Measurements from ENCODE around the gene LDLRAP1.

DNA sequence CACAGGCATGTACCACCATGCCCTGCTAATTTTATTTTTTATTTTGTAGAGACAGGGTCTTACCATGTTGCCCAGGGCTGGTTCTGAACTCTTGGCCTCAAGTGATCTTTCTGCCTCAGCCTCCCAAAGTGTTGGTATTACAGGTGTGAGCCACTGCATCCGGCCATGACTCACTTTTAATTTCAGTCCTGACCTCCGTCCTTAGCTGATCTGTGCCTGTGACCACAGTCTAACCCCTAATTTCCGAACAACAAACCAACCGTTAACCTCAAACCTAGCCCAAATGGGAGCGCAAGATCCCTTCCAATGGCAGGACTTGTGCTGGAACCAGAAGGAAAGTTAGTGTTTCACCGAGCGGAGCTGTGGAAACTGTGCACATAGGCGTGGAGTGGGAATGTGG, 43.9 kb downstream of the LDLRAP1 start:
- TF ChIP-seq, protein P1, sequence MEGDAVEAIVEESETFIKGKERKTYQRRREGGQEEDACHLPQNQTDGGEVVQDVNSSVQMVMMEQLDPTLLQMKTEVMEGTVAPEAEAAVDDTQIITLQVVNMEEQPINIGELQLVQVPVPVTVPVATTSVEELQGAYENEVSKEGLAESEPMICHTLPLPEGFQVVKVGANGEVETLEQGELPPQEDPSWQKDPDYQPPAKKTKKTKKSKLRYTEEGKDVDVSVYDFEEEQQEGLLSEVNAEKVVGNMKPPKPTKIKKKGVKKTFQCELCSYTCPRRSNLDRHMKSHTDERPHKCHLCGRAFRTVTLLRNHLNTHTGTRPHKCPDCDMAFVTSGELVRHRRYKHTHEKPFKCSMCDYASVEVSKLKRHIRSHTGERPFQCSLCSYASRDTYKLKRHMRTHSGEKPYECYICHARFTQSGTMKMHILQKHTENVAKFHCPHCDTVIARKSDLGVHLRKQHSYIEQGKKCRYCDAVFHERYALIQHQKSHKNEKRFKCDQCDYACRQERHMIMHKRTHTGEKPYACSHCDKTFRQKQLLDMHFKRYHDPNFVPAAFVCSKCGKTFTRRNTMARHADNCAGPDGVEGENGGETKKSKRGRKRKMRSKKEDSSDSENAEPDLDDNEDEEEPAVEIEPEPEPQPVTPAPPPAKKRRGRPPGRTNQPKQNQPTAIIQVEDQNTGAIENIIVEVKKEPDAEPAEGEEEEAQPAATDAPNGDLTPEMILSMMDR (conservative IDR thresholded peaks at IDR 0.05), result no peak
- no peak for TF ChIP-seq EZH2 (IDR thresholded peaks at IDR 0.05; ENCODE audit: low read depth)

All from PC-9 (cell line).